ENCODE measurements around the gene CRTAC1.

The CRTAC1 gene
- total RNA-seq, result 0 reads per million in 4 experiments

GRCh38 chr10:98030093-98030821 lies at the start of gene CRTAC1:
CRTAC1 (minus strand) TSS chr10:98030621; CDS start chr10:98030472, 149 bp downstream.
- DNase-seq, result no peak

- no peak for DNase-seq
Measured at GRCh38 chr10:98078774-98079173, 48.4 kb upstream of the CRTAC1 start.

GRCh38 chr10:98077223-98077622 lies 46.8 kb upstream of the CRTAC1 start:
- no peak for DNase-seq

- no peak for DNase-seq
Measured at GRCh38 chr10:98076086-98076485, 45.7 kb upstream of the CRTAC1 start.

- DNase-seq, result no peak
Measured at GRCh38 chr10:98074315-98074911, 44.0 kb upstream of the CRTAC1 start.

GRCh38 chr10:98067165-98067564 lies 36.7 kb upstream of the CRTAC1 start:
- DNase-seq, result no peak

GRCh38 chr10:98063740-98064027 lies 33.3 kb upstream of the CRTAC1 start:
- DNase-seq, result no peak

GRCh38 chr10:98062424-98062823 lies 32.0 kb upstream of the CRTAC1 start:
- DNase-seq, result no peak

GRCh38 chr10:98060079-98060478 lies 29.7 kb upstream of the CRTAC1 start:
- no peak for DNase-seq

- DNase-seq, result no peak
Measured at GRCh38 chr10:98058295-98058694, 27.9 kb upstream of the CRTAC1 start.

- DNase-seq, result no peak
Measured at GRCh38 chr10:98055841-98056516, 25.6 kb upstream of the CRTAC1 start.

- DNase-seq, result no peak
Measured at GRCh38 chr10:98047009-98047741, 16.8 kb upstream of the CRTAC1 start.

GRCh38 chr10:98045785-98046389 lies 15.5 kb upstream of the CRTAC1 start:
- peak; percentile 24 for DNase-seq

- DNase-seq, result peak; percentile 13
Measured at GRCh38 chr10:98041352-98042043, 11.1 kb upstream of the CRTAC1 start.

- no peak for DNase-seq
Measured at GRCh38 chr10:98039690-98040381, 9.4 kb upstream of the CRTAC1 start.

- DNase-seq, result no peak
Measured at GRCh38 chr10:98038288-98038687, 7.9 kb upstream of the CRTAC1 start.

GRCh38 chr10:98035599-98035998 lies 5.2 kb upstream of the CRTAC1 start:
- DNase-seq, result no peak

- no peak for DNase-seq
Measured at GRCh38 chr10:98033515-98033914, 3.1 kb upstream of the CRTAC1 start.

GRCh38 chr10:98031440-98031839 lies 1.0 kb upstream of the CRTAC1 start:
- no peak for DNase-seq

GRCh38 chr10:98030991-98031431 lies 590 bp upstream of the CRTAC1 start:
- DNase-seq, result no peak
